Tongue (tissue), 2 donors: Measurements from ENCODE around the gene PDS5A. TPM values are rescaled to one million over a fixed set of nuclear protein-coding genes. Genes with fewer than 3 reads are reported as not detected.
"Not testable (repeated sequence)": the region's sequence is repeated elsewhere in the genome, so short reads cannot be mapped to it uniquely, and the experiment has no call there.

Source experiments
- DNase-seq: peaks from one replicate; pipeline ENCODE4 v3.0.0-alpha.2; 2015
- total RNA-seq: library from RNA; depleted of rRNA; stranded (reverse); fragments of >200 nt; gene quantifications from one replicate; pipeline ENCODE4 v1.2.3, GENCODE V29; 2014

PDS5A gene
- total RNA-seq, 1 donor from 2014 or later = 55.0 TPM

DNA sequence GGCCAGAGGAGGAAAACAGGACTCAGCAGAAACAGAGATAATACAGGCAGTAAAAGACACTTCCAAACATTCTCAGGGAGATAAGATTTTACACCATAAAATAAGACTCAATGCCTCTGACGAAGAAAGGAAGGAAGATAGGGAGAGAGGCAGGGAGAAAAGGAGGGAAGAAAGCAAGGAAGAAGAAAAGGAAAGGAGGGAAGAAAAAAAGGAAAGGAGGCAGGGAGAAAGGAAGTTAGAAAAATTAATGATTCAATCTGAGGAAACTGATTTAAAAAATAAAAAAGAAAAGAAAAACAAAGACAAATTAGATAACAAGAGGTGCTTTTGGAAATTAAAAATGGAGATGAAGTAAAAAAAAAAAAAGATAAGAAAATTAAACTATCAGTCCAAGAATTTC lies 72.1 kb downstream of the PDS5A start:
- DNase-seq = no peak

DNA sequence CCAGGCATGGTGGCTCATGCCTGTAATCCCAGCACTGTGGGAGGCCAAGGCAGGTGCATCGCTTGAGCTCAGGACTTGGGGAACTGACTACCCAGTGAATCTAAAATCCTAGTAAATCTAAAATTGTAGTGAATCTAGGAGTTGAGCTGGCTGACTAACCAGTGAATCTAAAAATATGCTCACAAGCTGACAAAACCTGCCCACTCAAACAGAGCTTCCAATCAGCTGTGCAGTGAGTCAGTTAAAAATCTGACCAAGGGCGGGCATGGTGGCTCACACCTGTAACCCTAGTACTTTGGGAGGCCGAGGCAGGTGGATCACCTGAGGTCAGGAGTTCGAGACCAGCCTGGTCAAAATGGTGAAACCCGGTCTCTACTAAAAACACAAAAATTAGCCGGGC lies 72.7 kb downstream of the PDS5A start:
- not testable (repeated sequence) for DNase-seq

DNA sequence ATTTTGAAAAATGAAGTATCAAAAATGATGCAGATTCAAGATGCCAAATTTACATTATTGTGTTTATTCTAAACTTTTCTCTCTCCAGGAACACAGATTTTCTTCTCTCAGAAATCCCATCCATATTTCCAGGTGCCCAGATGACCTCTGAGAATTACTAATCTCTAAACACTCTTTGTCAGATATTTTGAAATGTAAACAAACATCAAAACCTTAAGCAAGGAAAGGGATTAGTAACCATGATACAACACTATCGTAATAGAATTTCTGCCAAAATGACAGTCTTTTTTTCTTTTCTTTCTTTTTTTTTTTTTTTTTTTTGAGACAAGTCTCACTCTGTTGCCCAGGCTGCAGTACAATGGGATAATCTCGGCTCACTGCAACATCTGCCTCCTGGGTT lies 76.7 kb downstream of the PDS5A start:
- DNase-seq = no peak

DNA sequence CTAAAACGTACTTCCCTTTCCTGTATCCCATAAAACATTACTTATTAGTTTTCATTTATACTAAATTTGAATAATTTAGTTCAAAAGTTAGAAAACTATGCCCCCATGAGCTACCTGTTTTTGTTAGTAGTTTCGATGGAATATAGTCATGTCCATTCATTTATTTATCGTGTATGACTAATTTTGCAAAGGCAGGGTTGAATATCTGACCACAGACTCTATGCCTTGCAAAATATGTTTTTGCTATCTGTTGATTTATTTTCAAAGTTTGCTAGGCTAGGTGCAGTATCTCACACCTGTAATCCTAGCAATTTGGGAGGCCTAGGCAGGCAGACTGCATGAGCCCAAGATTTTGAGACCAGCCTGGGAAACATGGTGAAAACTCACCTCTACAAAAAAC lies 78.4 kb downstream of the PDS5A start:
- DNase-seq = no peak

DNA sequence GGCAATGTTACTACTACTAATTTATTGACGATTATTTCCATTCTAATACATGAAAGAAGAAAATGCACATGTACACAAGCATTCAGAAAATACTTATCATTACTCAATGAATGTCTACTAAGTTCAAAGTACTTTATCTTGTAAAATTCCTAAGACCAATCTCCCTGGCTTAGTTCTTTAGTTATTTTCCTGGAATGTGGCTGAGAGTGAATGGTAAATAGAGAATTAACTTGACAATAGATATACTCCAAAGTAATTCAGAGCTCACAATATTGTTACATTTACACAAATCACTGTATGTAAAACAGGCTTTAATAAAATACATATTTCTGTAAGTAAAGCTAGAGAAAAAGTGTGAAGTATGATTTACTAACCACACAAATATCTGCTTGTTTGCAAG lies 79.7 kb downstream of the PDS5A start:
- DNase-seq = no peak

DNA sequence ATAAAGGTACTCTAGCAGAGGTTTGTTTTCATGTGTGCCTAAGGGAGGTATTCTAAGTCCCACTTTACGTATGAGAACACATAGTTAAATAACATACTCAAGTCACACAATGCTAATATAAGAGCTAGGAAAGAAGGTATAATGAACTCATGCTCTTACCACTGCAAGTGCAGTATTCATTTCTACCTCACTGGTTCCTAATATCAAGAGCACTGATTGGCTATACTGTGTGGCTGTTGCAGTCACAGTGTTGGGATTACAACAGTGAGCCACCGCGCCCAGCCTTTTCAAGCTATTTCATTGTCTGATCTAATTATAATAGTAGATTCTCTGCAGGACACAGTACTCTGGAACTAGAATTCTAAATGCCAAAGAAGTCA lies 84.0 kb downstream of the PDS5A start:
- no peak for DNase-seq

DNA sequence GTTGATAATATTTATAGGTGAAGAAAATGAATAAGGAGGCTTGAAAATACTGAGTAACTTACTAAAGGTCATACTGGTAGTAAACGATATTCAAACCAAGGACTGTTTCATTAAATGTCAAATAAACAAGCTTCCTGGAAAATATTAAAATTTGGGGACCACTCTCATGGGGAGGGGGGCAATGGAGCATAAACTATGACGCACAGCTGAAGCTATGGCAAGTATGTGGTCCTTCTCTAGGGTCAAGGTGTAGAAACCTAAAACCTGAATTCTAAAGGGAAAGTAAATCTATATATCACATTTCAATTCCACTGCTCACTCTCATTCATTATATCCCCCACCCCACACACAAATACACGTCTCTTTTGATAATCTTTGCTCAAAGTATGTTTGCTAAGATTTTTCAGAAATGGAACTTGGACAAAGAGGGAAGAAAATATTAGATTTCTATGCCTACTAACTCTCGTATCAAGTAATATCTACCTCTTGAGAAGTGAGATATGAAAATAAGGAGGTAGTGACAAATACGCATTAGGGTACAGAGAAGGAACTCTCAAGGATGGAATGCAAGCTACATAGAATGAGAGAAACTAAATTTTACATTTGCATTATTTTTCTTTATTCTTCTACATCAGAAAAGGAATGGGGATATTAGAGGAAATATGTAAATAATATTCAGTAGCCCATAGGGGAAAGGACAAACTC lies 84.6 kb downstream of the PDS5A start:
- DNase-seq = no peak

DNA sequence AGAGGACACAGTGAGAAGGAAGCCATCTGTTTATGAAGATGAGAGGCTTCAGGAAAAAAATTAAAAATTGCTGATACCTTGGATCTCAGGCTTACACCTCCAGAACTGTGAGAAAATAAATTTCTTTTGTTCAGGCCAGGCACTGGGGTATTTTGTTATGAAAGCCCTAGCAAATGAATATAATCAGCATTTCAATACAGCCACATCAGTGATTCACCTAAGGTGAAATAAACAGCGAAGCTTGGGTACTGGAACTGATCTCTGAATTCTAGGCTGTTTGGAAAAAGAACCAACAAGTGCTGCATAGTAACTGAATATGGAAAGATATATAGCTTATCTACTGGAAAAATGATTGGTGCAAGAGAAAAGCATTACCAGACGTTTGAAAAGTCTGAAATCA lies 88.5 kb downstream of the PDS5A start:
- no peak for DNase-seq

DNA sequence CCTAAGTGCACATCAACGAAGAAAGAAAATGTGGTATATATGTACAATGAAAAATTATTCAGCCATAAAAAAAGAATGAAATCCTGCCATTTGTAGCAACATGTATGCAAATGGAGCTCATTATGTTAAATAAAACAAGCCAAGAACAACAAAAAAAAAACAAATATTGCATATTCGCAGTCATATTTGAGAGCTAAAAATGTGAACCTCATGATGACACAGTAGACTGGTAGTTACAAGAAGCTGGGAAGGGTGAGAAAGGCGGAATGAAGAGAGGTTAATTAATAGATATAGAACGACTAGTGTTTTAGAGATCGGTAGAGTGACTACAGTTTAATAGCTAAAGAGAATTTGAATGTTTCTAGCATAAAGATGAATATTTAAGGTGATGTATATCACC lies 89.2 kb downstream of the PDS5A start:
- DNase-seq = no peak

DNA sequence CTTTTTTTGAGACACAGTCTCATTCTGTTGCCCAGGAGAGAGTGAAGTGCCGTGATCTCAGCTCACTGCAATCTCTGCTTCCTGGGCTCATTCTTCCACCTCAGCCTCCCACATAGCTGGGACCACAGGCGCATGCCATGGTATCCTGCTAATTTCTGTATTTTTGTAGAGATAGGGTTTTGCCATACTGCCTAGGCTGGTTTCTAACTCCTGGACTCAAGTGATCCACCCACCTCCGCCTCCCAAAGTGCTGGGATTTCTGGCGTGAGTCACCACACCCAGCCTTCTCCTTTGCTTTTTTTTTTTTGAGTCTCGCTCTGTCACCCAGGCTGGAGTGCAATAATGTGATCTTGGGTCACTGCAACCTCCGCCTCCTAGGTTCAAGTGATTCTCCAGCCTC lies 94.1 kb downstream of the PDS5A start:
- no peak for DNase-seq

DNA sequence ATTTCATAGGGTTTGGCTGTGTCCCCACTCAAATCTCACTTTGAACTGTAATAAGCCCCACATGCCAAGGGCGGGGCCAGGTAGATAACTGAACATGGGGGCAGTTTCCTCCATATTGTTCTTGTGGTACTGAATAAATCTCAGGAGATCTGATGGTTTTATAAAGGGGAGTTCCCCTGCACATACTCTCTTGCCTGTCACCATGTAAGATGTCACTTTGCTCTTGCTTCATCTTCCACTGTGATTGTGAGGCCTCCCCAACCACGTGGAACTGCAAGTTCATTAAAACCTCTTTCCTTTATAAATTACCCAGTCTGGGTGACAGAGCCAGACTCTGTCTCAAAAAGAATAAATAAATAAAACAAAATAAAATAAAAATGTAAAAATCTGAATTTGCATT lies 95.9 kb downstream of the PDS5A start:
- no peak for DNase-seq

DNA sequence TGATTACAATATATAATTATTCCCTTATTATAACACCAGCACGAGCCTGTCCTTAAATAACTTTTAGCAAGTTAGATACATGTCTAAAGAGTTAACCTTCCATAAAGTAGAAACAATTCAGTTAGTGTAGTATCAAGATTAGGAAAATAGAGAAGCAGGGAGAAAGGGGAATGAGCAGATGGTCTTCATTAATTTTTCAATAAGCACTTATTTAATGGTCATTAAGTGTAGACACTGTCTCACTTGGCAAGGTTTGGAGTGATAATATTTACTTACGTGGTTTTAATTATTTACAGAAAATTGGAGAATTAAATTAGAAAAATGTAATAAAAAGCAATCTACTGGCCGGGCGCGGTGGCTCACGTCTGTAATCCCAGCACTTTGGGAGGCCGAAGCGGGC lies 99.7 kb downstream of the PDS5A start:
- DNase-seq = no peak

DNA sequence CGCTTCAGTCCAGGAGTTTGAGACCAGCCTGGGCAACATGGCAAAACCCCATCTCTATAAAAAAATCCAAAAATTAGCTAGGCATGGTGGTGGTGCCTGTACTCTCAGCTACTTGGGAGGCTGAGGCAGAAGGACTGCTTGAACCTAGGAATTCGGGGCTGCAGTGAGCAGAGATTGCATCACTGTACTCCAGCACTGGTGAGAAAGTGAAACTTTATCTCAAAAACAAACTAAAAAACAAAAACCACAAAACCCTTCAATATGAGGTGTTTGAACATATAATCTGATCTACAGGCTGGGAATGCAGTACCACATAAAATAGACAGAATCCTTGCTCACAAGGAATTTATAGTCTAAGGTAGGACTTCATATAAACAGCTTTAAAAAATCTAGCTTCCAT lies 103.9 kb downstream of the PDS5A start:
- DNase-seq = no peak

DNA sequence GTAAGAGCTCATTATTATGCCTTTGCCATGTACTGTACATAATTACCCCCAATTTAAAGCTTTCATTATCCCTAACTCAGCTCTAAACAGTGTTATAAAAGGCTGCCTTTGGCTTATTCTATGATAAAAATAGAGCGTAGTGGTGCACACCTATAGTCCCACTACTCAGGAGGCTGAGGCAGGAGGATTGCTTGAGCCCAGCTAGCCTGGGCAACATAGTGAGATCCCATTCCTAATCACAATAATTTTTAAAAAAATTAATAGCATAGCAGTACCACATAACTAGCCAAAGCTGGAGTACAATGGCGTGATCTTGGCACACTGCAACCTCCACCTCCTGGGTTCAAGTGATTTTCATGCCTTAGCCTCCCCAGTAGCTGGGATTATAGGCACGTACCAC lies 112.4 kb downstream of the PDS5A start:
- DNase-seq = no peak

DNA sequence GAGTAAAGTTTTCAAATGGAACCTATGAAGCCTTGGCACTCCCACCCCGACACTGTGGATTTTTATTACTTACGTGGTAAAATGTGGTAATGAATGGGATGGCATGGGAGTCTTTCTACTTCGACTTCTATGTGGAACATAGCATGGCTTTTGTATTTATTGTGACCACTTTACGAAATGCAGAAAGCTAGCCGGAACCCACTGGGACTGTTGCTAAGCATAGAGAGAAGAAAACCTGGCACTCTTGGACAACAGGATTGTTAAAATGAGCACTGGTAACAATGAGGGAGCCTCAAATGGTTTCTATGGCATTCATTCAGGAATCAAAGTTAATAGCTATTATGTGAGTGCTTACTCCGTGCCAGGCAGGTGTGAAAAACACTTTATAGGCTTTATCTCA lies 113.3 kb downstream of the PDS5A start:
- DNase-seq = no peak

DNA sequence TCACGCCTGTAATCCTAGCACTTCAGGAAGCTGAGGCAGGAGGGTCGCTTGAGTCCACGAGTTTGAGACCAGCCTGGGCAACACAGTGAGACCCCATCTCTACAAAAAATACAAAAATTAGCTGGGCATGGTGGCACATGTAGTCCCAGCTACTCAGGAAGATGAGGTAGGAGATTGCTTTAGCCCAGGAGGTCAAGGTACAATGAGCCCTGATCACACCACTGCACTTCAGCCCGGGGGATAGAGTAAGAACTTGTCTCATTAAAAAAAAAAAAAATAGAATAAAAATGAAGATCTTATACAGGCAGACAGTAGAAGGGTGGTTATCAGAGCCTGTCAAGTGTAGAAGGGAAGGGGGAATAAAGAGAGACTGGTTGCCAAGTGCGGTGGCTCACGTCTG lies 116.9 kb downstream of the PDS5A start:
- DNase-seq = no peak

DNA sequence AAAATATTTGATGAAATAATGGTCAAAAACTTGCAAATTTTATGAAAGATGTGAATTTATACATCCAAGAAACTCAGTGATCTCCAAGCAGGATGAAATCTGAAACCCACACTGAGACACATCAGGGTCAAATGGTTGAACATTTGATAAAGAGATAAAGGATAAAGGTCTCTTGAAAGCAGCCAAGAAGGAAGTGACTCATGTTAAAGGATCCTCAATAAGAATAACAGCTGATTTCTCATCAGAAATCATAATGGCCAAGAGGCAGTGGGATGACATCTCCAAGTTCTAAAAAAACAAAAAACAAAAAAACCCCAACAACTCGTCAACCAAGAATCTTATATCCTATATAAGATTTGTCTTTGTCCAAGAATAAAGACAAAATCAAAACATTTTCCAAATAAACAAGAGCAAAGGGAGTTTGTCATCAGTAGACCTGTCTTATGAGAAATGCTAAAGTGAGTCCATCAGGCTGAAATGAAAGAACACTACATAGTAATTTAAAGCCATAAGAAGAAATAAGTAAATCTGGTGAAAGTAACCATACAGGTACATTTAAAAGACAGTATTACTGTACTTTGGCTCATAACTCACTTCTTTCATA lies 121.7 kb downstream of the PDS5A start:
- DNase-seq = no peak

DNA sequence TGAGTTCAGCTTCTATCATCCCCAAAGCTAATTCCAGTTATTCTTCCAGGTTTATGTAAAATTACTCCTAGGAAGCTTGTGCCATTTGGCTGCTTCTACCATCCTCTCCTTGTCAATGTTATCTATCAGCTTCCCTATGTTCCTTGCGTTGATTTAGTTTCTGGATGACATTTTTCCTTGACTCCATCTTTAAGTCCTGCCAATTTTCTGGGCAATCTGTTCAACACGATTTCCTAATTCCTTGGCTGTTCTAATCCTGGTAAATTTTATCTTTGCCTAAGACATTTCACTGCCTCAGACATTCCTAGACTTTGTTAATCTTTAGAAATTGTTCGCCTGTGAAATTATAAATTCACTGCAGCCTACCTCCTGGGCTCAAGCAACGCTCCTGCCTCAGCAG lies 125.1 kb downstream of the PDS5A start:
- no peak for DNase-seq

DNA sequence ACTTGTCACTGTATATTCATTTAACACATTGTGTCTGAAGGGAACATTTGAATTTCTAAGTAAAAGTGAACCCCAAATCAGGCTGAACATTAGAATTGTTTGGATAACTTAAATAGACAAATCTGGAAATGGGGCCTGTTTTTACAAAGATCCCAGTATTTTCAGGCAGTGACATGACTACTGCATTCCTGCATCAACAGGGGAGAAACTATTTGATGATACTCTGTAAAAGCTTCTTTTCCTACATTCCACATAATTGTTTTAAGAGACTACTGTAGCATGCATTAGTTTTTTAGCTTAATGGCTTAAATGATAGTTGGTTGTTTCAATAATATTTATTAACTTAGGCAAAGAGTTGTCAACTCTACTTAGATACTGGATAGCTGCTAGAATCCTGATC lies 127.0 kb downstream of the PDS5A start:
- no peak for DNase-seq

DNA sequence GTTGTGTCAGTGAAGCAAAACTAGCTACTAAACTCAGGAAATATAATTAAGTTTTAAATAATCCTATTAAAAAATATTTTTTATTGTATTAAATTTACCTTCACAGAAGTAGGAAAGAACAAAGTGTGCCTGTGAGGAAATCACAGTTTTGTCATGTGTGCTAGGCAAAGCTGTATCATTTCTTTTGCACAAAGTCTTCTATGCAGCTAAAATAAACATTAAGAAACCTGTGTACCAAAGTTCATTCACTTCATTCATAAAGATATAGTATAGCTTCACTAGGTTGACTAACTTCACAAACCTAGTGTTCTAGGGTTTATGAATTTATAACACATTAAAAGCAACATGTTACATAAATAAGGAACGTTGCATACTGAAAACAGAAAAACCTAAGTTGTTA lies 131.0 kb downstream of the PDS5A start:
- no peak for DNase-seq

DNA sequence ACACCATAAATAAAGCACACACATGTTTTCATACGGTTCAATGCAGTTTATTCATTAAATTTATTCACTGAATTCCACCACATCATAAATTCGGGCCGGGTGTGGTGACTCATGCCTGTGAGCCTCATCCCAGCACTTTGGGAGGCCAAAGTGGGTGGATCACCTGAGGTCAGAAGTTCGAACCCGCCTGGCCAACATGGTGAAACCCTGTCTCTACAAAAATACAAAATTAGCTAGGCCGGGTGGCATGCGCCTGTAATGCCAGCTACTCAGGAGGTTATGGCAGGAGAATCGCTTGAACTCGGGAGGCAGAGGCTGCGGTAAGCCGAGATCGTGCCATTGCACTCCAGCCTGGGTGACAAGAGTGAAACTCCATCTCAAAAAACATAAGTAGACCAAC lies 131.6 kb downstream of the PDS5A start:
- DNase-seq = no peak

DNA sequence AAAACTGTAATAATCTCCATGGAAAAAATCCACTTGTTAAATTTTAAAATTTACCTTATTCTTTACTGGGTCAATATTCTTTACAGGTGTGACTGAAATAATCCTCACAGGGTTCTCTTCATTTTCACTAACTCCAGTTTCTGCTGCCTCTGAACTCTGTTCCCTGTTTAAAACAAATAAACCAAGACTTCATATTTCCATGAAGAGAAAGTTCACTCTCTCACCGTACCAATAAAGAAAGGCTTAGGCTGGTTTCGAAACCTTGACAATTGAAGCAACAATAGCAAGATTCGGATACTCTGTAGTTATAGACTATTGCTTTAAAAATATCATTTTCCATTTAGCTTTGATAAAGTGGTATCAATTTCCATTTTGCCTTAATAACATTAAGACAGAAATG lies 135.8 kb downstream of the PDS5A start:
- DNase-seq = no peak

DNA sequence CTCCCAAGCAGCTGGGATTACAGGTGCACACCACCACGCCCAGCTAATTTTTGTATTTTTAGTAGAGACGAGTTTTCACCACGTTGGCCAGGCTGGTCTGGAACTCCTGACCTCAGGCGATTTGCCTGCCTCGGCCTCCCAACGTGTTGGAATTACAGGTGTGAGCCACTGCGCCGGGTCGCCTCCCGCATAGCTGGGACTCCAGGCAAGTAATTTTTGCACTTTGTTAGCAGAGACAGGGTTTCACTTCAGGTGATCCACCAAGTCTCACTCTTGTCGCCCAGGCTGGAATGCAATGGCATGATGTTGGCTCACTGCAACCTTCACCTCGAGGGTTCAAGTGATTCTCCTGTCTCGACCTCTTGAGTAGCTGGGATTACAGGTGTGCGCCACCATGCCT lies 137.2 kb downstream of the PDS5A start:
- not testable (repeated sequence) for DNase-seq

DNA sequence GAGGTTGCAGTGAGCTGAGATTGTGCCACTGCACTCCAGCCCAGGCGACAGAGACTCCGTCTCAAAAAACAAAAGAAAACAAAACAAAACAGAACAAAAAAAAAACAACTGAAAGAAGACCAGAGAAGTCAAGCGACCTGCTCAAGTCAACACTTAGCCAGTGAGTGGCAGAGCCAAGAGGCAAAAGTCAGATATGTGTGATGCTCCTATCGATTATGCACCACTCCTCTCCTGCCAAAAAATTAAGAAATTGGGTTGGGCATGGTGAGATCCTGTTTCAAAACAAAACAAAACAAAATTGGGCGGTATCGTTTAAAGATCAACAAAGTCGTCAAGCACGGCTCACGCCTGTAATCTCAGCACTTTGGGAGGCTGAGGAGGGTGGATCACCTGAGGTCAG lies 137.7 kb downstream of the PDS5A start:
- DNase-seq = no peak

DNA sequence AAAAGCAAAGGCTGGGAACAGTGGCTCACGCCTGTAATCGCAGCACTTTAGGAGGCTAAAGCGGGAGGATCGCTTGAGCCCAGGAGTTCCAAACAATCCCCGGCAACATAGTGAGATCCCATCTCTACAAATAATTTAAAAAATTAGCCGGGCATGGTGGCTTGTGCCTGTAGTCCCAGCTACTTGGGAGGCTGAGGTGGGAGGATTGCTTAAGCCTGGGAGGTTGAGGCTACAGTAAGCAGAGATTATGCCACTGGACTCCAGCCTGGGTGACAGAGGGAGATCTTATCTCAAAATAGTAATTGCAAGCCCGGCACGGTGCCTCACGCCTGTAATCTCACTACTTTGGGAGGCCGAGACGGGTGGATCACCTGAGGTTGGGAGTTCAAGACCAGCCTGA lies 139.3 kb downstream of the PDS5A start:
- DNase-seq = not testable (repeated sequence)
